Gastroesophageal sphincter (tissue), 3 donors: ENCODE measurements around the gene NRSN2.

Experiments
- CTCF ChIP-seq, 4 experiments: fragments of 200-600 bp in 2 of 4; fragments of 450-650 bp in 2 of 4; sonication (generic) in 1 of 4; IDR thresholded peaks; one replicate each; pipeline ENCODE4 v1.5.1; 2017 to 2019; ENCODE audit warnings: antibody characterized with exemption in 4 of 4, mild to moderate bottlenecking in 2 of 4, moderate library complexity in 2 of 4
- EP300 ChIP-seq: sonication (generic); formaldehyde crosslinking; IDR thresholded peaks from one replicate; pipeline ENCODE4 v1.6.1; 2017; ENCODE audit warnings: antibody characterized with exemption, mild to moderate bottlenecking
- POLR2A ChIP-seq, 2 donors: fragments of 450-650 bp; IDR thresholded peaks; one replicate each; pipeline ENCODE4 v1.6.1; 2017; ENCODE audit warnings: antibody characterized with exemption in 2 of 2, mild to moderate bottlenecking in 2 of 2, moderate library complexity in 1 of 2
- POLR2AphosphoS5 ChIP-seq: sonication (generic); formaldehyde crosslinking; IDR thresholded peaks from one replicate; pipeline ENCODE4 v1.6.1; 2017; ENCODE audit warnings: antibody characterized with exemption

GRCh38 chr20:387520-387919 is 40.6 kb downstream of the NRSN2 start:
- no peak for TF ChIP-seq CTCF (IDR thresholded peaks at IDR 0.05)
- no peak for TF ChIP-seq POLR2A (IDR thresholded peaks at IDR 0.05)
- TF ChIP-seq EP300: no peak
- no peak for TF ChIP-seq POLR2AphosphoS5
